SK-N-SH treated with all-trans-retinoic acid at 6 μM for 48 hours (cell line): ENCODE data around the gene KIF21B.

Source experiments
- BACH2 ChIP-seq: fragments of 250-450 bp; sonication (Bioruptor Pico); IDR thresholded peaks from 2 replicates; pipeline ENCODE4 v1.9.0; 2021; ENCODE audit warnings: mild to moderate bottlenecking, borderline replicate concordance
- ESRRG ChIP-seq: fragments of 250-450 bp; sonication (Bioruptor Pico); IDR thresholded peaks from 2 replicates; pipeline ENCODE4 v1.6.1; 2021; ENCODE audit warnings: mild to moderate bottlenecking
- GLIS3 ChIP-seq: fragments of 250-450 bp; sonication (Bioruptor Pico); IDR thresholded peaks from 2 replicates; pipeline ENCODE4 v1.5.0; 2020; ENCODE audit warnings: mild to moderate bottlenecking, moderate library complexity
- RARB ChIP-seq: fragments of 250-450 bp; sonication (Bioruptor Pico); IDR thresholded peaks from 2 replicates; pipeline ENCODE4 v1.8.0; 2021; ENCODE audit warnings: mild to moderate bottlenecking, moderate library complexity

- TF ChIP-seq GLIS3 (CRISPR knock-in tag): no peak
- TF ChIP-seq ESRRG (CRISPR knock-in tag): no peak
- TF ChIP-seq BACH2 (CRISPR knock-in tag): no peak
- TF ChIP-seq RARB (CRISPR knock-in tag): no peak
Observed at GRCh38 chr1:201059401-201059800, 35.9 kb upstream of the KIF21B start.
